Stimulated activated naive CD8-positive, alpha-beta T cell treated with anti-CD3 and anti-CD28 coated beads, Interleukin-15, Interleukin-2, amounts not matched to agents 100 U/mL and 50 U/mL, for 24 hours (primary cell): ENCODE measurements around the gene EMP1.
"Not testable (repeated sequence)": the region's sequence is repeated elsewhere in the genome, so short reads cannot be mapped to it uniquely, and the experiment has no call there.

Source experiments
- ATAC-seq: fragments of 150-1000 bp; cut with Tn5 transposase; one replicate; pipeline ENCODE4 v1.10.0; 2021
- DNase-seq: peaks from one replicate; pipeline ENCODE4 v3.0.0; 2021

The EMP1 gene

GRCh38 chr12:13259625-13260024, 63.1 kb downstream of the EMP1 start:
- DNase-seq, ATAC-seq: not testable (repeated sequence)

- ATAC-seq, DNase-seq: not testable (repeated sequence)
Measured at GRCh38 chr12:13267826-13268225, 71.3 kb downstream of the EMP1 start.

- ATAC-seq (no peak), DNase-seq (no peak)
Measured at GRCh38 chr12:13268581-13268980, 72.1 kb downstream of the EMP1 start.
